K562 (cell line): Measurements from ENCODE around the gene CNOT10. TPM values are rescaled to one million over a fixed set of nuclear protein-coding genes. Genes with fewer than 3 reads are reported as not detected.

Source experiments
- ARHGAP35 ChIP-seq: fragments of 450-650 bp; IDR thresholded peaks from 2 replicates; pipeline ENCODE4 v1.6.1; 2018; ENCODE audit not compliant: partially characterized antibody
- ATF1 ChIP-seq, 2 experiments: fragments of 450-650 bp in 1 of 2; IDR thresholded peaks; 2 replicates each; pipeline ENCODE4 v1.6.1; 2016; ENCODE audit warnings: missing compliant biosample characterization in 1 of 2, missing genetic modification characterization in 1 of 2
- CBFA2T2 ChIP-seq: fragments of 450-650 bp; conservative IDR thresholded peaks from 2 replicates; pipeline ENCODE4 v1.6.1; 2017; ENCODE audit warnings: mild to moderate bottlenecking
- CHD2 ChIP-seq: IDR thresholded peaks from 2 replicates; pipeline ENCODE4 v1.6.1; 2011; ENCODE audit warnings: low read depth, low read length
- DEAF1 ChIP-seq: fragments of 450-650 bp; formaldehyde crosslinking; IDR thresholded peaks from 2 replicates; pipeline ENCODE4 v1.4.0; 2020; ENCODE audit warnings: mild to moderate bottlenecking, moderate library complexity
- GATAD2B ChIP-seq: fragments of 450-650 bp; IDR thresholded peaks from 2 replicates; pipeline ENCODE4 v1.6.1; 2017; ENCODE audit warnings: mild to moderate bottlenecking, borderline replicate concordance
- MLLT1 ChIP-seq, 2 experiments: fragments of 450-650 bp; IDR thresholded peaks; 2 replicates each; pipeline ENCODE4 v1.6.1; 2016
- NCOA1 ChIP-seq: fragments of 450-650 bp; IDR thresholded peaks from 2 replicates; pipeline ENCODE4 v1.6.1; 2016; ENCODE audit warnings: low read depth
- PCBP1 ChIP-seq: fragments of 200-400 bp; formaldehyde crosslinking; IDR thresholded peaks from 2 replicates; pipeline ENCODE4 v1.6.1; 2018; ENCODE audit warnings: mild to moderate bottlenecking, low read depth, low read length; ENCODE audit not compliant: poor library complexity, severe bottlenecking
- TEAD1 ChIP-seq, 2 experiments: fragments of 450-650 bp in 1 of 2; sonication (generic) in 1 of 2; formaldehyde crosslinking; IDR thresholded peaks; 2 replicates each; pipeline versions ENCODE4 v1.4.0 to v1.8.0; 2020 to 2022; ENCODE audit warnings: mild to moderate bottlenecking in 2 of 2, missing genetic modification reagents in 1 of 2
- ZEB2 ChIP-seq: fragments of 450-650 bp; IDR thresholded peaks from 2 replicates; pipeline ENCODE4 v1.6.1; 2016
- ZNF121 ChIP-seq: sonication (generic); formaldehyde crosslinking; conservative IDR thresholded peaks from 2 replicates; pipeline ENCODE4 v1.8.0; 2022; ENCODE audit warnings: missing genetic modification reagents
- ZNF407 ChIP-seq: fragments of 450-650 bp; IDR thresholded peaks from 2 replicates; pipeline ENCODE4 v1.6.1; 2016; ENCODE audit warnings: low read depth
- ZNF586 ChIP-seq: fragments of 450-650 bp; formaldehyde crosslinking; conservative IDR thresholded peaks from 2 replicates; pipeline ENCODE4 v1.4.0; 2020; ENCODE audit warnings: mild to moderate bottlenecking, moderate library complexity
- ZNF75A ChIP-seq: fragments of 450-650 bp; formaldehyde crosslinking; IDR thresholded peaks from 2 replicates; pipeline ENCODE4 v1.4.0; 2020; ENCODE audit warnings: mild to moderate bottlenecking
- ZNF764 ChIP-seq: fragments of 250-450 bp; sonication (Bioruptor Pico); IDR thresholded peaks from 2 replicates; pipeline ENCODE4 v1.4.0; 2020; ENCODE audit warnings: low read depth, mild to moderate bottlenecking, moderate library complexity
- polyA plus RNA-seq, 8 experiments: library from polyadenylated mRNA; depleted of rRNA in 4 of 8; stranded (reverse) in 5 of 8; unstranded in 3 of 8; fragments of >200 nt; fragmentation: Nextera tagmentation in 2 of 8; fragmentation: Illumina TruSeq in 1 of 8; extraction: Ambion mirVana in 2 of 8; extraction: Trizol in 1 of 8; gene quantifications; 2 replicates each; pipeline versions ENCODE4 v1.2.1 to v1.2.3, GENCODE V29; 2011 to 2014; ENCODE audit warnings: inconsistent platforms in 1 of 8, missing spikeins in 1 of 8
- total RNA-seq, 7 experiments: library from RNA; depleted of rRNA in 6 of 7; stranded (reverse); fragments of >200 nt in 6 of 7; fragmentation: Illumina TruSeq in 2 of 7; extraction: Trizol in 2 of 7; gene quantifications; 2 replicates each; pipeline versions ENCODE4 v1.2.1 to v1.2.3, GENCODE V29; 2011 to 2021; ENCODE audit warnings: low replicate concordance in 1 of 7

Gene CNOT10
- total and polyA plus RNA-seq, 9 of the 15 experiments (the other 6 are each of a cell fraction or from before 2014, with no cell fraction given): 35.7 to 114 (median 81.9) TPM

GRCh38 chr3:32685543-32686185 is 676 bp downstream of the CNOT10 start (continued):
- TF ChIP-seq ZNF407: no peak
- TF ChIP-seq CBFA2T2: no peak
- 0 out of 2 replicates have a peak, but pooled peaks have one; percentile 38 for TF ChIP-seq ZNF764
- TF ChIP-seq DEAF1 (CRISPR knock-in tag): no peak
- no peak for TF ChIP-seq MLLT1 (IDR thresholded peaks at IDR 0.05)
- TF ChIP-seq ZNF586 (CRISPR knock-in tag): 0 out of 2 replicates have a peak, but pooled peaks have one; percentile 7
- peak; percentile 73 for TF ChIP-seq ZNF121 (CRISPR knock-in tag)
- no peak for TF ChIP-seq ARHGAP35
- TF ChIP-seq CHD2: peak; percentile 49; the same call in 1 of the 2 replicates
- TF ChIP-seq ATF1 (CRISPR knock-in tag; IDR thresholded peaks at IDR 0.05): no peak
- no peak for TF ChIP-seq ATF1 (tag; IDR thresholded peaks at IDR 0.05)
- TF ChIP-seq ZEB2: peak; percentile 23
- TF ChIP-seq ZNF75A: peak; percentile 55; the same call in 1 of the 2 replicates
- TF ChIP-seq NCOA1: no peak
- TF ChIP-seq TEAD1 (CRISPR knock-in tag; IDR thresholded peaks at IDR 0.05): 0 out of 4 replicates have a peak, but pooled peaks of 1 of the 2 experiments have one; percentile 33
- TF ChIP-seq PCBP1: peak; percentile 1
- peak; percentile 51; the same call in 1 of the 2 replicates for TF ChIP-seq GATAD2B
- TF ChIP-seq, all 486 proteins: peak for 15
